HUES48 (cell line): ENCODE results near the gene DHCR24.

Source experiments
- H3K27ac ChIP-seq: one replicate; pipeline ENCODE4 v1.7.0; 2013; ENCODE audit warnings: low read depth, low read length, inconsistent platforms
- H3K27me3 ChIP-seq: 2 replicates; pipeline ENCODE4 v1.6.1; 2013; ENCODE audit warnings: mild to moderate bottlenecking, low read length; ENCODE audit not compliant: control insufficient read depth, insufficient read depth
- H3K36me3 ChIP-seq: 2 replicates; pipeline ENCODE4 v1.6.1; 2013; ENCODE audit warnings: low read length; ENCODE audit not compliant: control insufficient read depth, insufficient read depth
- H3K4me1 ChIP-seq: 2 replicates; pipeline ENCODE4 v1.6.1; 2013; ENCODE audit warnings: mild to moderate bottlenecking, low read length; ENCODE audit not compliant: control insufficient read depth, insufficient read depth
- H3K4me3 ChIP-seq: 2 replicates; pipeline ENCODE4 v1.5.1; 2013; ENCODE audit warnings: mild to moderate bottlenecking, low read depth, low read length
- H3K9ac ChIP-seq: 2 replicates; pipeline ENCODE4 v1.6.1; 2013; ENCODE audit warnings: mild to moderate bottlenecking, low read depth, low read length, moderate library complexity
- H3K9me3 ChIP-seq: 2 replicates; pipeline ENCODE4 v1.6.1; 2013; ENCODE audit warnings: low read length; ENCODE audit not compliant: control insufficient read depth, insufficient read depth

DHCR24 gene

DNA sequence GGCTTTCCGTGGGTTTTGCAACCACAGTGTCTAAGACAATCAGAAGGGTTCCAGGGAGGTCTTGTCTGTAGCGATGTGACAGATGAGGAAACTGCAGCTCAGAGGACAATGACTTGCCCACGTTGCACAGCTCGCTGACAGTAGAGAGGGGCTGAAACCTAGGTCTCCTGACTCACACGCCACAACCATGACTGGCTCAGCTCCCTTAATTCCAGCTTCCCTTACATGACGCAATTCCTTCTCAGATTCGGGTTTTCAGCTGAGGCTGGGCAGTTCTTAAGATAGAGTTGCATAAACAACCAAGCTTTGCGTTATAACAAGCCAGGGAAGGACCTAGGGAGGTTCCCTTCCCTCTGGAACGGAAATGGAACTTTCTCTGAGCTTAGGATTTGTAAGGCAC is 36.3 kb downstream of the DHCR24 start:
- Histone ChIP-seq H3K9ac (no peak overlapping the region), H3K27me3 (no peaks in the 10 kb centered on the region), H3K36me3 (peaks cover 77% of the 10 kb centered on the region), H3K9me3 (no peaks in the 10 kb centered on the region), H3K4me1 (no peaks in the 10 kb centered on the region), H3K4me3 (no peak overlapping the region), H3K27ac (no peak overlapping the region)

DNA sequence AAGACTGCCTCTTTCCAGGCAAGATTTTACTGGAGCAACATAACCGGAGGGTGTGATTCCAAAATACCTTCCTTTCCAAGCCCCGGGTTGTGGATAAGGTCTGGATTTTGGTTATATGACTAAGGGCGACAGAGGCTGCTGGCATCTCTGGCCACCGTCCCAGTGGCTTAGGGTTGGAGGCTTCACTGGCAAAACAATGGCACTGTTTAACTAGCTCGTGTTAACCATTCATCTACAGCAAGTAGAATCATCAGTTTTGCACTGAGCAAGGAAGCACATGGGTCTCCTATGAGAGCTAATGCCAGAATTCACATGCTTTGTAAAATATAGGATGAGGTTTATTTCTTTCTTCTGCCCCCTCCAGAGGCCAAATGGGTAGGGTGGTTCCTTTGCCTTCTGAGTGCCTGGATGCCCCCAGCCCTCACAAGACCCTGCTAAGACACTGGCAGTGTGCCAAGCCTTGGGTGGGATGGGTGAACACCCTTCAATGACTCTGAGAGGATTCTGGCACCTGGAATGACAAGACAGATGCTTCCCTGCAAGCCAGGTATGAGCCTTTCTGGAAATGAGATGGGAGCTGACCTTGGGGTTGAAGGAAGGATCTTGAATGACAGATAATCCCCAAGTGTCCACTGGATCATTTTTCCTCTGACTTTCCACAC is 36.8 kb downstream of the DHCR24 start:
- no peaks in the 10 kb centered on the region for H3K27me3 ChIP-seq
- H3K4me3 ChIP-seq: no peak overlapping the region
- no peak overlapping the region for H3K9ac ChIP-seq
- no peaks in the 10 kb centered on the region for H3K9me3 ChIP-seq
- peaks cover 72% of the 10 kb centered on the region for H3K36me3 ChIP-seq
- H3K4me1 ChIP-seq: no peaks in the 10 kb centered on the region
- no peak overlapping the region for H3K27ac ChIP-seq

GRCh38 chr1:54849219-54850068 is 37.6 kb downstream of the DHCR24 start:
- H3K9ac ChIP-seq: no peak overlapping the region
- no peak overlapping the region for H3K27ac ChIP-seq
- H3K36me3 ChIP-seq: peaks cover 67% of the 10 kb centered on the region
- no peaks in the 10 kb centered on the region for H3K27me3 ChIP-seq
- H3K4me3 ChIP-seq: no peak overlapping the region
- H3K9me3 ChIP-seq: no peaks in the 10 kb centered on the region
- no peaks in the 10 kb centered on the region for H3K4me1 ChIP-seq

DNA sequence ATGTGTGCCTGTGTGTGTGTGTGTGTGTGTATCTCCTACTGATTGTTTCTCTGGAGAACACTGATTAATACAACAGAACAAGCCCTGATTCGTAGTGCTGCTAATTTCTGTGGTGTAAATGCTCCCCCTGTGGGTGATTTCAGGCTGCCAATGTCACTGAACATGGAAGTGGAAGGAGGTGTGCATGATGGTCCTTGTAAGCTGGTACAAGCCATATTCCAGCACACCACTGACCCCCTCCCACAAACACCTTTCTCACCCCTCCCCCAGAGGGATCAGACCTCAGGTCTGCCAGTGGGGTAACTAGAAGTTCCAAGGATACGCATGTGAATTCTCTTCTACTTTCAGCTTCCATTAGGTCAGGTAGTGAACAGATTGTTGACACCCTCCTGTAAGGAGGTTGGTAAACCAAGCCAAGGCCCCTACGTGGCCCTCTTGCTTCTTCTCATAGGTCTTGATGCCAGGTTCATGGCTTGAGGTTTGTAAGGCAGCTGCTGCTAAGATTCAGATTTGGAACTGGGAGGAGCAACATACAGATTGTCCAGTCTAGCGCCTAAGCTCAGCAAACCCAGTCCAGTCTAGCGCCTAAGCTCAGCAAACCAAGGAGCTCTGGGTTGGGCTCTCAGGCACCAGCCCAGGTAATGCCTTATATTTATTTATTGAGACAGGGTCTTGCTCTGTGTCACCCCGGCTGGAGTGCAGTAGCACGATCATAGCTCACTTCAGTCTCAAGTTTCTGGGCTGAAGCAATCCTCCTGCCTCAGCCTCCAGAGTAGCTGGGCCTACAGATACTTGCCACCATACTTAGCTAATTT is 38.7 kb downstream of the DHCR24 start:
- no peak overlapping the region for H3K27ac ChIP-seq
- H3K9ac ChIP-seq: no peak overlapping the region
- no peaks in the 10 kb centered on the region for H3K4me1 ChIP-seq
- no peaks in the 10 kb centered on the region for H3K9me3 ChIP-seq
- no peak overlapping the region for H3K4me3 ChIP-seq
- H3K36me3 ChIP-seq: peaks cover 56% of the 10 kb centered on the region
- no peaks in the 10 kb centered on the region for H3K27me3 ChIP-seq

DNA sequence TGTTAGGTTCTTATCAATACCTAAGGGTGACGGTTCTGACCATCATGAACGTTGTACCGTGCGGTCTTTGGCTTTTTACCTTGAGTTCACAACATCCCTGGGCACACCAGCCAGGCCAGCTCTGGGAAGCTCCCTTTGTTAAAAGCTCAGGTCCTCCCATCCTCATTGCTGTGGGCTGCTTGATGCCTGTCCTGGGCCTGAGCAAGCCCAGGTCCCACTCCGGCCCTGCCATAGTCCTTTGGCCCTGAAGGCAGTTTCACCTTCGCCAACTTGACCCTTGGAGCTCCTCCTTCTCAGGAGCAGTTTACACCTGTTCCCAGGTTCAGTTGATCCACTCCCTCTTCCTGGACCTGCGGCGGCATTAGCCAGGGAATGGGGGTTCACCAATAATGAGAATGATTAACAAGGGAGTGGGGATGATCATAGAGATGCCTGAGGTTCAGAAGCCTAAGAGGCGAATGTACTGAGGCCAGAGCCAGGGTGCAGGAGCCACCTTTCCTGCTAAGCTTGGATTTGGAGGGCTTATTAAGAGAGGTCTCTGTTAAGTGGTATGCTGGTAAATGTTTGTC is 40.2 kb downstream of the DHCR24 start:
- no peaks in the 10 kb centered on the region for H3K4me1 ChIP-seq
- no peak overlapping the region for H3K27ac ChIP-seq
- H3K9ac ChIP-seq: no peak overlapping the region
- H3K36me3 ChIP-seq: peaks cover 40% of the 10 kb centered on the region
- no peaks in the 10 kb centered on the region for H3K9me3 ChIP-seq
- H3K27me3 ChIP-seq: no peaks in the 10 kb centered on the region
- H3K4me3 ChIP-seq: no peak overlapping the region

DNA sequence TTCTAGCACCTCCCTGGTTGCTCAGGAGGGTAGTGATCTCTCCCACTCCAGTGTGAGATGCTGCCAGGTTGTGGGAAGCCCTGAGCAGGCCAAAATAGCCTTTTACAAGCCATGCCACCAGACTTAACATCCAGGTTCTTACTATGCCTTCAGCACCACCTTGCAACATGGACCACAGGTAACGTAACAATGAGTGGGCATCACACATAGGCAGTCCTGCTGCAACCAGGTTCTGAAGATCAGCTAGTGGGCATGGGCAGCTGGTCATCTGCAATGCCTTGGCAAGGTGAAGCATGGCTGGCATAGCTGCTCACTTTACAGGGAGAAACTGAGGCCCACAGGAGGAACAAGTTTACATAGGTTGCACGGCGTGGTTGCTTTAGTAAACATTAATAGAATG is 40.7 kb downstream of the DHCR24 start:
- no peak overlapping the region for H3K9ac ChIP-seq
- H3K9me3 ChIP-seq: no peaks in the 10 kb centered on the region
- H3K36me3 ChIP-seq: peaks cover 36% of the 10 kb centered on the region

DNA sequence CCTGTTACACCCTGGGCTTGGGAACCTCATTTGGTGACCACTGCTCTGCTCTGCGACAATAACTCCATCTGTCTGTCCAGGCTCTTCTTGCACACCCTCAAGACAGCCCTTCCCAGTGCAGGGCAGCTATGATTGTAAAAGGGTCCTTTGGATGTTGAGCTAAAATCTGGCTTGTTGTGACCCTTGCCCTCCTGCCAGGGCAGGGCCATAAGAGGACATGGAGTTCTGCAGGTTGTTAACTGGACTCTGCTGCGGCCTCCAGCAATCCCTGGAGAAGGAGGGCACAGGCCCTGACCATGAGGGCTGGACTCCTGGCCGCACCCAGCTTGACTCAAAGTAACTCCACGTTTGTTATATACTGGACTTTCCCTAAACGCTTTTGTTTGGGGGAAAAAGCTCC is 41.2 kb downstream of the DHCR24 start:
- no peak overlapping the region for H3K27ac ChIP-seq
- no peak overlapping the region for H3K9ac ChIP-seq
- H3K36me3 ChIP-seq: peaks cover 30% of the 10 kb centered on the region
- no peaks in the 10 kb centered on the region for H3K4me1 ChIP-seq
- no peak overlapping the region for H3K4me3 ChIP-seq
- H3K9me3 ChIP-seq: no peaks in the 10 kb centered on the region
- no peaks in the 10 kb centered on the region for H3K27me3 ChIP-seq

More for the DNA sequence above, 40.7 kb downstream of the DHCR24 start:
- Histone ChIP-seq H3K4me1 (no peaks in the 10 kb centered on the region), H3K4me3 (no peak overlapping the region), H3K27me3 (no peaks in the 10 kb centered on the region), H3K27ac (no peak overlapping the region)

DNA sequence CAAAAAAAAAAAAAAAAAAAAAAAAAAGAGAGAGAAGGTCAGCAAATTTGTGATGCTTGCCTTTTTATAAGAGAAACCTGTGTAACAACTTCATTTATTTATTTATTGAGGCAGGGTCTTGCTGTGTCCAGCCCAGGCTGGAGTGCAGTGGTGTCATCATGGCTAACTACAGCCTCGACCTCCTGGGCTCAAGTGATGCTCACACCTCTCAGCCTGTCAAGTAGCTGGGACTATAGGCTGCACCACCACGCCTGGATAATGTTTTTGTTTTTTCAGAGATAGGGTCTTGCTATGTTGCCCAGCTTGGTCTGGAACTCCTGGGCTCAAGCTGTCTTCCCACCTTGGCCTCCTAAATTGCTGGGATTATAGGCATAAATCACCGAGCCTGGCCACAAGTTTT is 42.4 kb downstream of the DHCR24 start:
- Histone ChIP-seq H3K9me3 (no peaks in the 10 kb centered on the region), H3K4me3 (no peak overlapping the region), H3K9ac (no peak overlapping the region), H3K4me1 (no peaks in the 10 kb centered on the region), H3K27me3 (no peaks in the 10 kb centered on the region), H3K27ac (no peak overlapping the region), H3K36me3 (peaks cover 18% of the 10 kb centered on the region)

DNA sequence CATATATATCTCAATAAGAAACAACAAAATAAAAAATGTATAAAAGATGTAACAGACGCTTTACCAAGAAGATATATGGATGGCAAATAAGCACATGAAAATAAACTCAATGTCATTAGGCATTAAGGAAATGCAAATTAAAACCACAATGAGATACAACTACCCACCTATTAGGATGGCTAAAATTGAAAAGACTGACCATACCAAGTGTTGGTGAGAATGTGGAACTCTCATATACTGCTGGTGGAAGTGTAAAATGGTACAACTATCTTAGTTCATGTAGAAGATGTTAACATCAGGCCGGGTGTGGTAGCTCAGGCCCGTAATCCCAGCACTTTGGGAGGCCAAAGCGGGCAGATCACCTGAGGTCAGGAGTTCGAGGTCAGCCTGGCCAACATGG is 43.5 kb downstream of the DHCR24 start:
- Histone ChIP-seq H3K9ac (no peak overlapping the region), H3K27me3 (no peaks in the 10 kb centered on the region), H3K27ac (no peak overlapping the region), H3K9me3 (no peaks in the 10 kb centered on the region), H3K36me3 (peaks cover 7% of the 10 kb centered on the region), H3K4me1 (no peaks in the 10 kb centered on the region), H3K4me3 (no peak overlapping the region)

DNA sequence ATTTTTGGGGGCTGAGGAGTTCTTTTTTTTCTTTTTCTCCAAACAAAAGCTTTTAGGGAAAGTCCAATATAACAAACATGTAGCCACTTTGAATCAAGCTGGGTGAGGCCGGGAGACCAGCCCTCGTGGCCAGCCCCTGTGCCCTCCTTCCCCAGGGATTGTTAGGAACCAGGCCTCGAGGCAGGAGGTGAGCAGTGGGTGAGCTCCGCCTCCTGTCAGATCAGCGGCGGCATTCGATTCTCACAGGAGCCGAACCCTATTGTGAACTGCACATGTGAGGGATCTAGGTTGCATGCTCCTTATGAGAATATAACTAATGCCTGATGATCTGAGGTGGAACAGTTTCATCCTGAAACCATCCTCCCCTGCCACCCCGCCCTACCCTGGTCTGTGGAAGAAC is 44.0 kb downstream of the DHCR24 start:
- no peaks in the 10 kb centered on the region for H3K4me1 ChIP-seq
- H3K9me3 ChIP-seq: no peaks in the 10 kb centered on the region
- H3K27ac ChIP-seq: no peak overlapping the region
- no peak overlapping the region for H3K9ac ChIP-seq
- peaks cover 2% of the 10 kb centered on the region; the same call in 1 of the 2 replicates for H3K36me3 ChIP-seq
- H3K4me3 ChIP-seq: no peak overlapping the region
- H3K27me3 ChIP-seq: no peaks in the 10 kb centered on the region
